HL-60 (cell line): ENCODE measurements around the gene PANX2.
"Not testable (repeated sequence)": the region's sequence is repeated elsewhere in the genome, so short reads cannot be mapped to it uniquely, and the experiment has no call there.

Experiments used
- DNase-seq, 2 experiments: peaks; one replicate each; pipeline ENCODE4 v3.0.0-alpha.2; 2010 to 2020; ENCODE audit warnings: low read depth in 1 of 2, low spot score in 1 of 2
- H3K27ac ChIP-seq: fragments of 250-450 bp; sonication (Bioruptor Pico); replicated peaks from 2 replicates; pipeline ENCODE4 v1.5.1; 2020; ENCODE audit warnings: mild to moderate bottlenecking, moderate library complexity
- H3K27me3 ChIP-seq: fragments of 250-450 bp; sonication (Bioruptor Pico); 2 replicates; pipeline ENCODE4 v1.5.1; 2021; ENCODE audit warnings: mild to moderate bottlenecking, moderate library complexity; ENCODE audit not compliant: insufficient read depth, poor library complexity, severe bottlenecking
- H3K4me3 ChIP-seq: replicated peaks from 2 replicates; pipeline ENCODE4 v1.5.1; 2011; ENCODE audit warnings: mild to moderate bottlenecking, control low read depth, low read length; ENCODE audit not compliant: insufficient read depth
- GABPA ChIP-seq: IDR thresholded peaks from 2 replicates; pipeline ENCODE4 v1.6.1; 2012; ENCODE audit warnings: low read depth
- POLR2AphosphoS5 ChIP-seq: IDR thresholded peaks from 2 replicates; pipeline ENCODE4 v1.6.1; 2012; ENCODE audit warnings: low read depth
- SPI1 ChIP-seq: IDR thresholded peaks from 2 replicates; pipeline ENCODE4 v1.6.1; 2012; ENCODE audit warnings: low read depth, mild to moderate bottlenecking, borderline replicate concordance
- TF ChIP-seq, protein P1 (sequence below): IDR thresholded peaks from one replicate; pipeline ENCODE4 v1.5.1; 2011; ENCODE audit warnings: low read length, control low read depth, inconsistent platforms; ENCODE audit not compliant: insufficient read depth
- TF ChIP-seq, protein P2 (sequence below): IDR thresholded peaks from 2 replicates; pipeline ENCODE4 v1.6.1; 2012; ENCODE audit warnings: low read depth; ENCODE audit not compliant: insufficient replicate concordance

Gene PANX2

DNA sequence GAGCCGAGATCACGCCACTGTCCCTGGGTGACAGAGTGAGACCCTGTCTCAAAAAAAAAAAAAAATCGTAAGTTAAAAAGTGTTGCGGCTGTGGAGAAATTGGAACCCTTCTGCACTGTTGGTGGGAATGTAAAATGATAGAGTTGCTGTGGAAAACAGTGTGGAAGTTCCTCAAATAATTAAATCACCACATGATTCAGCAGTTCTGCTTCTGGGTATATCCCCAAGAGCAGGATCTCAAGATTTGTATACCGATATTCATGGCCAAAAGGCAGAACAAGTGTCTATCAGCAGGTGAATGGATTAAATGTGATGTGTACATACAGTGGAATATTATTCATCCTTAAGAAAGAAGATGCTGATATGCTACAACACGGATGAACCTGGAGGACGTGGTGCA is 34.0 kb downstream of the PANX2 start:
- H3K4me3 ChIP-seq = no peak overlapping the region
- no peak overlapping the region; the same call in none of the 2 replicates for H3K27ac ChIP-seq
- TF ChIP-seq POLR2AphosphoS5 (no peak), GABPA (no peak), SPI1 (no peak)
- TF ChIP-seq, protein P1, sequence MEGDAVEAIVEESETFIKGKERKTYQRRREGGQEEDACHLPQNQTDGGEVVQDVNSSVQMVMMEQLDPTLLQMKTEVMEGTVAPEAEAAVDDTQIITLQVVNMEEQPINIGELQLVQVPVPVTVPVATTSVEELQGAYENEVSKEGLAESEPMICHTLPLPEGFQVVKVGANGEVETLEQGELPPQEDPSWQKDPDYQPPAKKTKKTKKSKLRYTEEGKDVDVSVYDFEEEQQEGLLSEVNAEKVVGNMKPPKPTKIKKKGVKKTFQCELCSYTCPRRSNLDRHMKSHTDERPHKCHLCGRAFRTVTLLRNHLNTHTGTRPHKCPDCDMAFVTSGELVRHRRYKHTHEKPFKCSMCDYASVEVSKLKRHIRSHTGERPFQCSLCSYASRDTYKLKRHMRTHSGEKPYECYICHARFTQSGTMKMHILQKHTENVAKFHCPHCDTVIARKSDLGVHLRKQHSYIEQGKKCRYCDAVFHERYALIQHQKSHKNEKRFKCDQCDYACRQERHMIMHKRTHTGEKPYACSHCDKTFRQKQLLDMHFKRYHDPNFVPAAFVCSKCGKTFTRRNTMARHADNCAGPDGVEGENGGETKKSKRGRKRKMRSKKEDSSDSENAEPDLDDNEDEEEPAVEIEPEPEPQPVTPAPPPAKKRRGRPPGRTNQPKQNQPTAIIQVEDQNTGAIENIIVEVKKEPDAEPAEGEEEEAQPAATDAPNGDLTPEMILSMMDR = no peak
- H3K27me3 ChIP-seq = no peaks in the 10 kb centered on the region
- DNase-seq = peak in 1 of 2 experiments; percentile 25

DNA sequence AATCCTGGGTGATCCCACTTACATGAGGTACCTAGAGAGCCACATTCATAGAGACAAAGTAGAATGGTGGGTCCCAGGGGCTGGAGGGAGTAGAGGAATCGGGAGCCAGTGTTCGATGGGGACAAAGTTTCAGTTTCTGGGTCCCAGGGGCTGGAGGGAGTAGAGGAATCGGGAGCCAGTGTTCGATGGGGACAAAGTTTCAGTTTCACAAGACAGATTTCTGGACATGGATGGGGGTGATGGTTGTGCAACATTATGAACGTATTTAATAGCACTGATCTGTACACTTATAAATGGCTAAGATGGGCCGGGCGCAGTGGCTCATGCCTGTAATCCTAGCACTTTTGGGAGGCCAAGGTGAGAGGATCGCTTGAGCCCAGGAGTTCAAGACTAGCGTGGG is 34.5 kb downstream of the PANX2 start:
- H3K27me3 ChIP-seq, H3K27ac ChIP-seq, DNase-seq, H3K4me3 ChIP-seq: not testable (repeated sequence)

DNA sequence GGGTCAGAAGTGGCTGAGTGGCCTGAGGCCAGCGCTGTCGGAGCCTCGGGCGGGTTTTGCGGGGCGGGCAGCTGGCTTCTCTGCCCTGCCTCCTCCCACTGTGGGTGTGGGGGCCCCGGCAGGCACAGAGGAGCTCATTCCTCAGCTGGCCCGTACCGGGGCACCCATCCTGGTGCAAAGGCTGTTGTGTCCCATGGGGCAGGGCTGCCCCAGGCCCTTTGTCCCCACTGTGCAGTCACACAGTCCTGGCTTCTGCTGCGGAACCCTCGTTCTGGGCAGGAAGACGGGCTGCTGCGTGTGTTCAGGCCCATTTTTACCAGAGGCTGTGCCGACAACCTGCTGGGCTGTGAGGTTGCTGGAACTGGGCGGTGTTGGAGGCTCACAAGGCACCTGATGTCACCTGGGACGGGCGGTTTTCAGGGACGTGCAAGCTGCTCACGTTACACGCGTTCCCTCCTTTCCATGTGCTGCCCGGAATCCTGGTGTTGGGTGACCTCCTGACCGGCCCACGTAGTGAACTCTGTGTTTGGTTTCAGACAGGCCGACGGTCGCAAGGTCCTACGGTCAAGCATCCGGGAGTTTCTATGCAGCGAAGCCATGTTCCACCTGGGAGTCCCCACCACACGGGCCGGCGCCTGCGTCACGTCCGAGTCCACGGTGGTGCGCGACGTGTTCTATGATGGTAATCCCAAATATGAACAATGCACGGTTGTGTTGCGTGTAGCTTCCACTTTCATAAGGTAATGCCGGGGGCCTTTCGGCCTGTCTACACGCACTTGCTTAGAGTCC is 35.4 kb downstream of the PANX2 start:
- TF ChIP-seq SPI1 = no peak
- no peak for DNase-seq
- H3K27ac ChIP-seq = no peak overlapping the region
- H3K27me3 ChIP-seq = no peaks in the 10 kb centered on the region
- H3K4me3 ChIP-seq = no peak overlapping the region

DNA sequence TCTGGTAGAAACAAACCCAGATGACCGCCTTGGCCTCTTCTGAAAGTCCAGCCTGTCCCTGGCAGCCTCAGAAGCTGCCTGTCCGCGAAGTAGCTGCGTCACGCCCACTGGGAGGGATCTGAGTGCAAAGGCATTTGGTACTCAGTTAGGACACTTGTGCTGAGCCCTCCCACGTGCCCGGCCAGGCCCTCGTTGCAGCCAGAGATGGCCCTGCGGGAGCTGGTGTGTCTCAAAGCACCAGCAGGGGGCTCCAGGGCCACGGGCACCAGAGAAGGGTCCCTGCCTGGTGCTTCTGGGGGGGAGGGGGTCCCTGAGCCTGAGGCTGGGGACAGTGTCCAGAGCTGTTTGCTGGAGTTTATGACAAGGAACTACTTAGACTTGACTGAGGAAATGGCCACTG is 36.1 kb downstream of the PANX2 start:
- no peak for DNase-seq

DNA sequence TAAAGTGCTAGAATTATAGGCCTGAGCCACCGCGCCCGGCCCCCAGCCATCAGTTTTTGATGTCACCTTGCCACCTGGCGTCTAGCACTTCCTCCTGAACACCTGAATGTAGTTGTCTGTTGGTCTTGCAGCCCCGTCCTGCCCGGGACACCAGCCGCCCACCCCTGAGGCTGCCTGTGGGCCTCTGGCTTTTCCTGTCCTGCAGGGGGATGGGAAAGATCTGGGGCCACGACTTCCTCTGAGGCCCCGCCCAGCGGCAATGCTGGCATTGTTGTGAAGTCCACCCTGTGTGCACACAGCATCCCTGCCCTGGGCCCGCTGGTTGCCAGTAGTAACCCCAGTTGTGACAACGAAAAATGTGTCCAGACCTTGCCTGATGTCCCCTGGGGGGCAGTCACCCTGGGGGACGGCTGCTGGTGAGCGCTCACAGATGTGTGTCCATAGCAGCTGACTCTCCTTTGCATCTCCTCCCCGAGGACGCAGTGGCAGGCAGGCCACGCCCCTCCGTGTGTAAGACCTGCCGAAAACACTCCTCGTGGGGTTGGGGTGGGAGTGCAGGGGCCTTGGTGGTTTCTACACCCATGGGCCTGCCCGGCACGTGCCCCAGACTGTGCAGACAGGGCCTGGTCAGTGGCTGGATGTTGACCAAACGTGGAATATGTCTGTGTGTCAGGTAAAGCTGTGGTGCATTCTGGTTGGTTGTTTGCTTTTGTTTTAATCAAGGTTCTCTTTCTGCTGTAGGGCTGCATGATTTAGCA is 37.0 kb downstream of the PANX2 start:
- Histone ChIP-seq H3K27ac (peak overlapping the region; percentile 16; the same call in 1 of the 2 replicates), H3K27me3 (no peaks in the 10 kb centered on the region), H3K4me3 (no peak overlapping the region)
- DNase-seq = no peak
- TF ChIP-seq GABPA (no peak), POLR2AphosphoS5 (no peak), SPI1 (no peak)
- TF ChIP-seq, protein P2, sequence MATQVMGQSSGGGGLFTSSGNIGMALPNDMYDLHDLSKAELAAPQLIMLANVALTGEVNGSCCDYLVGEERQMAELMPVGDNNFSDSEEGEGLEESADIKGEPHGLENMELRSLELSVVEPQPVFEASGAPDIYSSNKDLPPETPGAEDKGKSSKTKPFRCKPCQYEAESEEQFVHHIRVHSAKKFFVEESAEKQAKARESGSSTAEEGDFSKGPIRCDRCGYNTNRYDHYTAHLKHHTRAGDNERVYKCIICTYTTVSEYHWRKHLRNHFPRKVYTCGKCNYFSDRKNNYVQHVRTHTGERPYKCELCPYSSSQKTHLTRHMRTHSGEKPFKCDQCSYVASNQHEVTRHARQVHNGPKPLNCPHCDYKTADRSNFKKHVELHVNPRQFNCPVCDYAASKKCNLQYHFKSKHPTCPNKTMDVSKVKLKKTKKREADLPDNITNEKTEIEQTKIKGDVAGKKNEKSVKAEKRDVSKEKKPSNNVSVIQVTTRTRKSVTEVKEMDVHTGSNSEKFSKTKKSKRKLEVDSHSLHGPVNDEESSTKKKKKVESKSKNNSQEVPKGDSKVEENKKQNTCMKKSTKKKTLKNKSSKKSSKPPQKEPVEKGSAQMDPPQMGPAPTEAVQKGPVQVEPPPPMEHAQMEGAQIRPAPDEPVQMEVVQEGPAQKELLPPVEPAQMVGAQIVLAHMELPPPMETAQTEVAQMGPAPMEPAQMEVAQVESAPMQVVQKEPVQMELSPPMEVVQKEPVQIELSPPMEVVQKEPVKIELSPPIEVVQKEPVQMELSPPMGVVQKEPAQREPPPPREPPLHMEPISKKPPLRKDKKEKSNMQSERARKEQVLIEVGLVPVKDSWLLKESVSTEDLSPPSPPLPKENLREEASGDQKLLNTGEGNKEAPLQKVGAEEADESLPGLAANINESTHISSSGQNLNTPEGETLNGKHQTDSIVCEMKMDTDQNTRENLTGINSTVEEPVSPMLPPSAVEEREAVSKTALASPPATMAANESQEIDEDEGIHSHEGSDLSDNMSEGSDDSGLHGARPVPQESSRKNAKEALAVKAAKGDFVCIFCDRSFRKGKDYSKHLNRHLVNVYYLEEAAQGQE = no peak
- TF ChIP-seq, protein P1 = no peak

More for the DNA sequence above, 36.1 kb downstream of the PANX2 start:
- TF ChIP-seq SPI1 (no peak), GABPA (no peak), POLR2AphosphoS5 (no peak)
- TF ChIP-seq, protein P1 = no peak
- TF ChIP-seq, protein P2 = no peak
- H3K27me3 ChIP-seq = no peaks in the 10 kb centered on the region
- no peak overlapping the region for H3K4me3 ChIP-seq
- H3K27ac ChIP-seq = no peak overlapping the region
